Stimulated activated CD4-positive, alpha-beta T cell treated with anti-CD3 and anti-CD28 coated beads, Interleukin-4, amount 100 ng/mL, for 4 hours (primary cell): ENCODE measurements around the gene SUN3.
A peak's percentile ranks its signal among the peaks of the same experiment; 100 is the strongest.

Experiments used
- DNase-seq, 2 experiments: peaks; one replicate each; pipeline ENCODE4 v3.0.0-alpha.2; 2020

Gene SUN3, protein sequence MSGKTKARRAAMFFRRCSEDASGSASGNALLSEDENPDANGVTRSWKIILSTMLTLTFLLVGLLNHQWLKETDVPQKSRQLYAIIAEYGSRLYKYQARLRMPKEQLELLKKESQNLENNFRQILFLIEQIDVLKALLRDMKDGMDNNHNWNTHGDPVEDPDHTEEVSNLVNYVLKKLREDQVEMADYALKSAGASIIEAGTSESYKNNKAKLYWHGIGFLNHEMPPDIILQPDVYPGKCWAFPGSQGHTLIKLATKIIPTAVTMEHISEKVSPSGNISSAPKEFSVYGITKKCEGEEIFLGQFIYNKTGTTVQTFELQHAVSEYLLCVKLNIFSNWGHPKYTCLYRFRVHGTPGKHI

GRCh38 chr7:48028938-48029337 lies at the start of gene SUN3:
Gene SUN3, minus strand, starts transcription at chr7:48029107. Its CDS starts 169 bp downstream, at chr7:48028938.
- DNase-seq = no peak

DNA sequence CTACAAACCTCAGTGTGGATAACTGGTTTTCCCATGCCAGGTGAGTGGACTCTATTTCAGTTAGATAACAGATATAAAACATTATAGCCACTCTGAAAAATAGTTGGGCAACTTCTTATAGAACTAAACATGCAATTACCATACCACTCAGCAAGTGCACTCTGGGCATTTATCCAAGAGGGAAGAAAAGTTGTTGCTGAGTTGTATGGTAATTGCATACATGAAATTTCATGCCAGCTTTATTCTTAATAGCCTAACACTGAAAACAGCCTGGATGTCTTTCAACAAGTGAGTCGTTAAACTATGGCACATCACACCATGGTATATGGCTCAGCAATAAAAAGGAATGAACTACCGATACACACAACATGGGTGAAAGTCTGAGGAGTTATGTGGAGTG lies 49.6 kb upstream of the SUN3 start:
- DNase-seq = no peak

- no peak for DNase-seq
Observed at GRCh38 chr7:48077423-48077822, 48.5 kb upstream of the SUN3 start.

DNA sequence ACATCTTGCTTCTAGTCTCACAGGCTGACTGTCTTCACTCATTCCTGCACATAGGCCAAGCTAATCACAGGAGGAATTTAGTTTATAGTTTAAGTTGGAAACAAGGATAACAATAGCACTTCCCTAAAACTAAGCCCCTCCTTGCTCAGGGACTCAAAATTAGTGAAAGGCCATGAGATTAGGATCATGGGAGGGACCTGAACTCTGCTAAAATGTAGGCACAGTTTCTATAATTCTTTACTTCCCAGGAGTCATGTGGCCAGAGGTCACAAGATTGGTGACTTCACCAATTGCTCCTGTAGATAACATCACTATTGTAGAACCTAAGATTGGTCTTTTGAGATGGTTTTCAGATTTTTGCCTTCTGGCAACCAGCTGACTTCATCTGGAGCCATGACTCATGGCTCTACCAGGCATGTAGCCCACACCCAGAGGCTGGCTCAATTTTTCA lies 45.3 kb upstream of the SUN3 start:
- DNase-seq = no peak

GRCh38 chr7:48067475-48067874 lies 38.6 kb upstream of the SUN3 start:
- DNase-seq = no peak

- DNase-seq = no peak
Observed at GRCh38 chr7:48063985-48064384, 35.1 kb upstream of the SUN3 start.

GRCh38 chr7:48059706-48060105 lies 30.8 kb upstream of the SUN3 start:
- DNase-seq = no peak

- no peak for DNase-seq
Observed at GRCh38 chr7:48058990-48059389, 30.1 kb upstream of the SUN3 start.

- DNase-seq = no peak
Observed at GRCh38 chr7:48053736-48054135, 24.8 kb upstream of the SUN3 start.

DNA sequence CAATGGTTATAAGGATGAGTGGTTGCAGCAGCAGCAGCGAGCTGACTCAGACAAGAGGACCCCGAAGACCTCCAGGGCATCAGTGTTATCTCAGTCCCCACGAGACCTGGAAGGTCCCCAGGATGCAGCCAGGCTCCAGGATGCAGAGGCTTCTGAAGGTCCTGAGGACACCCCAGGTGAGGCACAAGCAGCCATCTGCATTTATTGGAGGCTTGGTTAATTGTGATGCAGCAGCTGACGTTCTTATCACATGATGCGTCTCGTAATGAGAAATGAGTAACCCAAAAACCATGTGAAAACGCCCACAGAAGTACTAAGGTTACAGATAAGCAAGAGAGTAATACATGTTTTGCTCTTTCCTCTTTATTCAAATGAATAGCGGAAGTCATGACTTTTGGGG lies 23.8 kb upstream of the SUN3 start:
- DNase-seq = no peak

DNA sequence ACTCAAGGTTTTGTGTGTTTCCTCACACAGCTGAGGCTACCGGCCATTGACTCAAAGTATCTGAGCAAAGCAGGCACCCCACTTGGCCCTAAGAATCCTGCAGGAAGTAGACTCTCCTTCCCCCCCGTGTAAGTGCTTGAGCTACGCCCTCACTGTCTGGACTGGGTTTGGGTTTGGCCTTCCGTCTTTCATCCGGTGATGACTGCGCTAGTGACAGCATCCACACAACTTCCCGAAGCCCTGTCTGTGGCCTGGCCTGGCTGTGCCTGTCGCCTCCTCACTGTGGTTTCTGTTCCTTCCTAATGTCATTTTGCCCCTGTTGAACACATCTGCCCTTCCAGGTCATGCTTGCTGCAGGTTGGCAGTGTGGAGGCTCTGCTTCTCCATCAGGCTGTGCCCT lies 20.9 kb upstream of the SUN3 start:
- no peak for DNase-seq

DNA sequence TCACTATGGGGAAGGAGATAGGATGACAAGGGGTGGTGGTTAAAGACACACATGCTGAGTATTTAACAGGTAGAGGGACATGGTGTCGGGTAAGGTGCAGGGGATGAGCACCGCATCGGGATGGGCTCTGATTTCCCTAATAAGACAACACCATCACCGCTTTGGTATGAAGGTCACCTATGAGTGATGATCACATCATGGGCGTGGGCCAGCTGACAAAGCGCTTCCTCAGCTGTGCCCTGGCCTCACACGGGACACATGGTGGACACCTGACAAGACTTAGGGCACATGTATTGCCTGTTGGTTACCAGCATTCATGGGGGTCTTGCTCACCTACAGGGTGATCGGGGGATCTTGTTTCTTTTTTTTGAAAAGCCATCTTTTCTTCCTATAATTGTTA lies 19.2 kb upstream of the SUN3 start:
- DNase-seq = no peak

- DNase-seq = no peak
Observed at GRCh38 chr7:48046458-48046857, 17.6 kb upstream of the SUN3 start.

GRCh38 chr7:48045195-48045765 lies 16.4 kb upstream of the SUN3 start:
- no peak for DNase-seq

DNA sequence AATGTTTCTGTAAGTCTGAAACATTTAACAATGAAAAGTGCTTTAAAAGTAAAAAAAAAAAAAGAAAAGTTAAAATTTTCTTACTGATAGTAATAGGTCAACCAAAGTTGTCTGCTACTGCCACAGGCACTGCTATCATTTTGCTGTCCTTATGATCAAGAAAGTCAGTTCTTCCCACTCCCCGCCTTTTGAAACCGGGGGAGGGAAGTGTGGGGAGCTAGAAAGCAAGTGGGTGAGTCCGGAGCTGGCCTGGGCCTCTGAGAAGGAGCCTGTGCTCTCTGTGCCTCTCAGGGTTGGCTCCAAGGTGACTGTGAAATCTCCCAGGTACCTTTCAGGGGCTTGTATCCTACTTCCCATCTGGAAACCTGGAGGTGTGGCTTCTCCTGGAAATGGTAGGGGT lies 13.7 kb upstream of the SUN3 start:
- no peak for DNase-seq

DNA sequence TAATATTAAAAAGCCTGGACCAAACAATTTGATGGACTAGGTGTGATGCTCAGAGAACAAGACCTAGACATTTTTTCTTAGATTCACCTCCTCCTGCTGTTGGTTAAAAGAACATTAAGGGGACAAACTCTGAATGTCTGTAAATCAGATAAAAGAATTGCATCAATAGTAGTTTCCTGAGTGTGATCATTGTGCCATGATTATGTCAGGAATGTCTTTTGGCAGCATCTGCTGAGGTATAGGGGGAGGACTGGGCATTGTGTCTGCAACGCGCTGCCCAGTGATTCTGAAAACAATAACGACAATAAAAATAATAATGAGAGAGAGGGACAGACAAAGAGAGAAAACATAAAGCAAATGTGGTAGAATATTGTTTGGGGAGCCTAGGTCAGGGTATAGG lies 13.3 kb upstream of the SUN3 start:
- DNase-seq = no peak

- DNase-seq = no peak
Observed at GRCh38 chr7:48041653-48041970, 12.7 kb upstream of the SUN3 start.

GRCh38 chr7:48040944-48041652 lies 12.2 kb upstream of the SUN3 start:
- no peak for DNase-seq

- no peak for DNase-seq
Observed at GRCh38 chr7:48038815-48039506, 10.1 kb upstream of the SUN3 start.

DNA sequence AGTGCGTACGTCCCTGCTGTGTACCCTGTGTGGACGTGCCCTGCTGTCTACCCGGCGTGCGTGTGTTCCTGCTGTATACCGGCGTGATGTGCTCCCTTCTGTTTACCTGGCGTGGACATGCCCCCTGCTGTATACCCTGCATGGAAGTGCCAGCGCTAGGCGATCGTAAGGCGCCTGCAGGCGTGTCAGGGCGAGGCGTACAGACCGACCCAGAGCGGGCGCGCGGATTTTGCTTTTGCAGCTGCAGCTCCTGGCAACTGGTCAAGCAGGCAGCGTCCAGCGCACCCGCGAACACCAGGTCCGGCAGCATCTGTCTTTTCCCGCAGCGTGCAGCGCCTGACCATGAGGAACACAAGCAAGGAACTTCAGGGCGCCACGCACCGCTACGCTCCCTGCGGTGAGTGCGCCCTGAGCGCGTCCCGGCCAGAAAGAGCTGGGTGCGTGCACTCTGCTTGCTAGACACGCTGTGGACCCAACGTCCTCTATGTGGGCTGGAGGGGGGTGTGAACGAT lies 7.1 kb upstream of the SUN3 start:
- DNase-seq = no peak

GRCh38 chr7:48035301-48035966 lies 6.5 kb upstream of the SUN3 start, which contains the start of gene C7orf57:
Gene C7orf57, plus strand, starts transcription at chr7:48035543. Its CDS starts 766 bp downstream, at chr7:48036309.
- DNase-seq = peak; percentile 77 to 83

DNA sequence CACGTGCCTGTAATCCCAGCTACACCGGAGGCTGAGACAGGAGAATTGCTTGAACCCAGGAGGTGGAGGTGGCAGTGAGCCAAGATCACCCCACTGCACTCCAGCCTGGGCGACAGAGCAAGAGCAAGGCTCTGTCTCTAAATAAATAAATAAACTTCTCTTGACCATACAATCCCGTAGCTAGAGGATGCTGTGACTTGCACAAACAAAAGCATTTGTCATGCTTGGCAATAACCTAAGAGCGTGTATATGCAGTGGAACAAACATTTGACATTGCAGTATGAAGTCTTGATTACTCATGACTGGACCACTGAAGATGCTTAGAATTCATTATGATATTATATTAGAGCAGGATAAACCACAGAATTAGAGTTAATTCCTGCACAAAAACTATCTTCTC lies 5.0 kb upstream of the SUN3 start:
- no peak for DNase-seq

DNA sequence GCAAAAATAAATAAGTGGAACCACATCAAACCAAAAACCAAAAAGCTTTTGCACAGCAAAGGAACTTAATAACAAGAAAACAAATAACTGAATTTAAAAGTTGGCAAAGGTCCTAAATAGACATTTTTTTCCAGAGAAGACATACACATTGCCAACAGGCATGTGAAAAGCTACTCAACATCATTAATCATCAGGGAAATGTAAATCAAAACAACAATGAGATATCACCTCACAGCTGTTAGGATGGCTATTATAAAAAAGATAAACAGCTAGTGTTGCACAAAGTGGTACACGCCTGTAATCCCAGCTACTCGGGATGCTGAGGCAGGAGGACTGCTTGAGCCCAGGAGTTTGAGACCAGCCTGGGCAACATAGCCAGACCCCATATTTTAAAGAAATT lies 2.2 kb upstream of the SUN3 start:
- DNase-seq = no peak
